Panc1 (cell line): ENCODE measurements around the gene XYLT1.

ENCODE experiments used
- POLR2AphosphoS5 ChIP-seq: IDR thresholded peaks from 2 replicates; pipeline ENCODE4 v1.6.1; 2012; ENCODE audit warnings: mild to moderate bottlenecking, low read depth, low read length, moderate library complexity
- SIN3A ChIP-seq: IDR thresholded peaks from 2 replicates; pipeline ENCODE4 v1.6.1; 2012; ENCODE audit warnings: low read depth, mild to moderate bottlenecking, low read length, moderate library complexity, borderline replicate concordance; ENCODE audit not compliant: insufficient read depth
- TF ChIP-seq, protein P1 (sequence below): fragments of 450-650 bp; IDR thresholded peaks from 2 replicates; pipeline ENCODE4 v1.5.1; 2017; ENCODE audit warnings: mild to moderate bottlenecking

DNA sequence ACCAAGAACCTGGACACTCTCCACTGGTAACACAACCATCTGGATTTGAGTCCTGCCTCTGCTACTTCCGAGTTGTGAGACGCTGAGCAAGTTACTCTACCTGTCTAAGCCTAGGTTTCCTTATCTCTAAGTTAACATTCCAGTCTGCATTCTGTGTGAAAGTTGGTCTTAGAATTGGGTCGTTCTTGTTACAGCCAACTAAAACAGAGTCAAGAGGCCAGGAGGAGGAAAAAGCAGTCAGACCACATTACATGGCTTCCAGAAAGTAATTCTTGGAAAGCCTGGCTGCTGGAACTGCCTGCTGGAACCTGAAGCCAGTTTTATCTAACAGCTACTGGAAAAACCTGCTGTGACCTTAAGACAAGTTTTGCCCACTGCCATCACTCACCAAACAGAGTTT, 38.4 kb upstream of the XYLT1 start:
- TF ChIP-seq, protein P1, sequence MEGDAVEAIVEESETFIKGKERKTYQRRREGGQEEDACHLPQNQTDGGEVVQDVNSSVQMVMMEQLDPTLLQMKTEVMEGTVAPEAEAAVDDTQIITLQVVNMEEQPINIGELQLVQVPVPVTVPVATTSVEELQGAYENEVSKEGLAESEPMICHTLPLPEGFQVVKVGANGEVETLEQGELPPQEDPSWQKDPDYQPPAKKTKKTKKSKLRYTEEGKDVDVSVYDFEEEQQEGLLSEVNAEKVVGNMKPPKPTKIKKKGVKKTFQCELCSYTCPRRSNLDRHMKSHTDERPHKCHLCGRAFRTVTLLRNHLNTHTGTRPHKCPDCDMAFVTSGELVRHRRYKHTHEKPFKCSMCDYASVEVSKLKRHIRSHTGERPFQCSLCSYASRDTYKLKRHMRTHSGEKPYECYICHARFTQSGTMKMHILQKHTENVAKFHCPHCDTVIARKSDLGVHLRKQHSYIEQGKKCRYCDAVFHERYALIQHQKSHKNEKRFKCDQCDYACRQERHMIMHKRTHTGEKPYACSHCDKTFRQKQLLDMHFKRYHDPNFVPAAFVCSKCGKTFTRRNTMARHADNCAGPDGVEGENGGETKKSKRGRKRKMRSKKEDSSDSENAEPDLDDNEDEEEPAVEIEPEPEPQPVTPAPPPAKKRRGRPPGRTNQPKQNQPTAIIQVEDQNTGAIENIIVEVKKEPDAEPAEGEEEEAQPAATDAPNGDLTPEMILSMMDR = no peak
- TF ChIP-seq SIN3A (no peak), POLR2AphosphoS5 (no peak)
